HEK293T (cell line): ENCODE measurements around the gene OTUD4.

Experiments used
- CTCF ChIA-PET: fragments of 350-600 bp; formaldehyde crosslinking; extraction: SDS; loops from one replicate; lab custom pipeline; 2021; ENCODE audit warnings: antibody characterized with exemption, inconsistent platforms; lab: Yijun Ruan, JAX
- POLR2A ChIA-PET: fragments of 350-600 bp; formaldehyde crosslinking; extraction: SDS; loops from one replicate; lab custom pipeline; 2020; ENCODE audit warnings: antibody characterized with exemption, inconsistent platforms; lab: Yijun Ruan, JAX
- DNase-seq: peaks from one replicate; pipeline ENCODE4 v3.0.0; 2012; ENCODE audit warnings: mixed read lengths; ENCODE audit errors: extremely low spot score
- ARNT ChIP-seq: fragments of 450-650 bp; IDR thresholded peaks from 2 replicates; pipeline ENCODE4 v1.6.1; 2017; ENCODE audit warnings: mild to moderate bottlenecking
- BHLHE40 ChIP-seq: fragments of 450-650 bp; IDR thresholded peaks from 2 replicates; pipeline ENCODE4 v1.6.1; 2016; ENCODE audit warnings: mild to moderate bottlenecking, moderate library complexity, borderline replicate concordance
- CTBP1 ChIP-seq: fragments of 450-650 bp; IDR thresholded peaks from 2 replicates; pipeline ENCODE4 v1.6.1; 2016; ENCODE audit warnings: borderline replicate concordance
- ELF4 ChIP-seq: fragments of 450-650 bp; IDR thresholded peaks from 2 replicates; pipeline ENCODE4 v1.6.1; 2017; ENCODE audit warnings: antibody characterized with exemption
- FOXA1 ChIP-seq: fragments of 450-650 bp; IDR thresholded peaks from 2 replicates; pipeline ENCODE4 v1.6.1; 2016; ENCODE audit warnings: mild to moderate bottlenecking
- FOXK2 ChIP-seq: fragments of 450-650 bp; IDR thresholded peaks from 2 replicates; pipeline ENCODE4 v1.6.1; 2016; ENCODE audit warnings: mild to moderate bottlenecking
- FOXM1 ChIP-seq: fragments of 450-650 bp; IDR thresholded peaks from 2 replicates; pipeline ENCODE4 v1.6.1; 2017; ENCODE audit warnings: mild to moderate bottlenecking, borderline replicate concordance
- HDGF ChIP-seq: fragments of 450-650 bp; IDR thresholded peaks from 2 replicates; pipeline ENCODE4 v1.6.1; 2017; ENCODE audit warnings: antibody characterized with exemption, borderline replicate concordance
- L3MBTL2 ChIP-seq: fragments of 450-650 bp; conservative IDR thresholded peaks from 2 replicates; pipeline ENCODE4 v1.6.1; 2016; ENCODE audit warnings: mild to moderate bottlenecking
- LEF1 ChIP-seq: fragments of 450-650 bp; IDR thresholded peaks from 2 replicates; pipeline ENCODE4 v1.6.1; 2017; ENCODE audit warnings: mild to moderate bottlenecking, borderline replicate concordance
- NFRKB ChIP-seq: fragments of 450-650 bp; IDR thresholded peaks from 2 replicates; pipeline ENCODE4 v1.6.1; 2016; ENCODE audit warnings: mild to moderate bottlenecking, moderate library complexity
- SP1 ChIP-seq: fragments of 450-650 bp; IDR thresholded peaks from 2 replicates; pipeline ENCODE4 v1.6.1; 2017
- SUZ12 ChIP-seq: fragments of 450-650 bp; IDR thresholded peaks from 2 replicates; pipeline ENCODE4 v1.6.1; 2016; ENCODE audit warnings: mild to moderate bottlenecking
- TARDBP ChIP-seq: fragments of 450-650 bp; IDR thresholded peaks from 2 replicates; pipeline ENCODE4 v1.6.1; 2016
- ZNF384 ChIP-seq: fragments of 450-650 bp; IDR thresholded peaks from 2 replicates; pipeline ENCODE4 v1.6.1; 2016
- TF ChIP-seq, protein P1 (sequence below): fragments of 450-650 bp; IDR thresholded peaks from 2 replicates; pipeline ENCODE4 v1.6.1; 2016

Gene OTUD4

DNA sequence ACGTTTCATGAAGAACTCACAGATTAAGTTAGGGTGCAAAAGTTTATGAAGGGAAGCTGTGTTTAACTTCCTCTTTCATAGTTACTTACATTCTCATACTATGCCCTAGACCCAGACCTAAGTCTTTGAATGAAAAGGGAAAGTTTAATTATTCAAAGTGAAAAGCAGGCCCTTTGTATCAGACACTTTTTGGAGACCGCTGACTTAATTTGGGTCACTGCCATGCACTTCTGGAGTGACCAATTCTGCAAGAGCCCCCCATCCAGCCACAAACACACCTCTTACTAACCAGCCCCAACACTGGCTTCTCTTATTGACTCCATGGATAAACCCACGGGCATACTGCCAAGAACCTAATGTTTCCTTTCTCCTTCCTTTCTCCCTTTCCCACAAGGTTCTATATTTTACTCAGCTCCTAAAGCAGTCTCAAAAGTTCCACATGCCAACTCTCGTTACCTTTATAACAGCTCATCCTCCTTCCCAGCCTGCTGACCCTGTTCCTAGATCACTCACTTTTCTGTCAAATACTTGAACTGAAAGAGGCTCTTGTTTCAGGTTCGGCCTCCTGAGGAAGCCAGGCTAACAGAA, 47.8 kb downstream of the OTUD4 start:
- ChIA-PET POLR2A (no interaction called here), CTCF (no interaction called here)
- DNase-seq: no peak
- TF ChIP-seq NFRKB: no peak

DNA sequence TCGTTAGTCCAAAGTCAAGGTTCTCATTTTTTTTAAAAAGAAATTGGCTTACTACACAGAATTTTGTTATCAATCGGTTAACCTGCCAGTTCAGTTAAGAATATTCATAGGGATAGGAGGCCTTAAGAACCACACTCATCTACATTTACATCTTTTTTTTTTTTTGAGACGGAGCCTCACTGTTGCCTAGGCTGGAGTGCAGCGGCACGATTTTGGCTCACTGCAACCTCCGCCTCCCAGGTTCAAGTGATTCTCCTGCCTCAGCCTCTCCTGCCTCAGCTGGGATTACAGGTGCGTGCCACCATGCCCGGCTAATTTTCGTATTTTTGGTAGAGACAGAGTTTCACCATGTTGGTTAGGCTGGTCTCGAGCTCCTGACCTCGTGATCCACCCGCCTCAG, 48.5 kb downstream of the OTUD4 start:
- no peak for DNase-seq
- ChIA-PET POLR2A (no interaction called here), CTCF (no interaction called here)
- no peak for TF ChIP-seq SP1
- no peak for TF ChIP-seq TARDBP
- TF ChIP-seq SUZ12: no peak
- TF ChIP-seq, protein P1, sequence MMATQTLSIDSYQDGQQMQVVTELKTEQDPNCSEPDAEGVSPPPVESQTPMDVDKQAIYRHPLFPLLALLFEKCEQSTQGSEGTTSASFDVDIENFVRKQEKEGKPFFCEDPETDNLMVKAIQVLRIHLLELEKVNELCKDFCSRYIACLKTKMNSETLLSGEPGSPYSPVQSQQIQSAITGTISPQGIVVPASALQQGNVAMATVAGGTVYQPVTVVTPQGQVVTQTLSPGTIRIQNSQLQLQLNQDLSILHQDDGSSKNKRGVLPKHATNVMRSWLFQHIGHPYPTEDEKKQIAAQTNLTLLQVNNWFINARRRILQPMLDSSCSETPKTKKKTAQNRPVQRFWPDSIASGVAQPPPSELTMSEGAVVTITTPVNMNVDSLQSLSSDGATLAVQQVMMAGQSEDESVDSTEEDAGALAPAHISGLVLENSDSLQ: no peak

DNA sequence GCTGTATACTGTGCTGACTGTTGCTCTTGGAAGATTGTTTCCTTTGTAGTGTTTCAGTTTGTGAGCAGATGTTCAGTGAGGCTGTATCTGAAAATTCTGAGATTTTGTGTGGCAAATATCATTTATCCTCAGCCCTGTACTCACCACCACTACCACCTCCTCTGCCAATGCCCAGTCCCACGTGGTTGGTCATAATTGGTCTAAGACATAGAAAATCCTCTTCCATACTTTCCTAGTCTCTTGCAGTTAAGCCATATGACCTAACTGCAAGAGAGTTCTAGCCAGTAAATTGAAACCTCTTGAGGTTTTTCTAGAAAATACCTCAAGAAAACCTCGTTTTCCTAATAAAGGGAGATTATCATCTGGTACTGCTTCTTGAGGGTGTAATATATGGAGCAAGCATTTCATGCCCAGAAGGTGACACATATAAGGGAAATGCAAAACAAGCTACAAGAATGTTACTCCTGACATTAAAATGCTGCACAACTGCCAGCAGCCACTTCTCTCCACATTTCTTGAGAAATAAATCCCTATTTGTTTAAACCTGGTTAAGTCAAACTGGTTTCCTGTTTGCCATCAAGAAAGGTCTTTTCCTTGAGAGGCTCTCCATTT, 49.5 kb downstream of the OTUD4 start:
- CTCF ChIA-PET: no interaction called here
- POLR2A ChIA-PET: no interaction called here
- TF ChIP-seq, protein P1: no peak
- TF ChIP-seq SP1: no peak
- no peak for TF ChIP-seq NFRKB
- no peak for TF ChIP-seq L3MBTL2
- no peak for TF ChIP-seq CTBP1
- no peak for DNase-seq

DNA sequence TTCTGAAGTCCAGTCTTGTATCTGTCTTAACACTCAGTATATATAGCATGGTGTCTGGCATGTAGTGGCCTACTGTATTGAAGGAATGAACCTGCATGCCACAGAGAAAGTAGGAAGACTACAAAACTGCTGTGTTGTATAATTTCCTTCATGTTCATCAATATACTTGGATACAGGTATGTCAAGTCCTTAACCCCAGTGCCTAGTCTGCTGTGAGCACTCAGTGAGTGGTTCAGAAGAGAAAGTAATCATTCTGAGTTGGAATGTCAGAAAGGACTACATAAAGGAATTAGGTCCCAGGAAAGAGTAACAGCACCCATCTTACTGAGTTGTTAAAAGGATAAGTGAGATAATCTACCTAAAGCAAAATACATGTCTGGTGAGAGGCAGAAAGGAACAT, 50.3 kb downstream of the OTUD4 start:
- ChIA-PET CTCF (no interaction called here), POLR2A (no interaction called here)
- TF ChIP-seq HDGF: no peak
- TF ChIP-seq NFRKB: no peak
- no peak for TF ChIP-seq L3MBTL2
- no peak for TF ChIP-seq BHLHE40
- TF ChIP-seq FOXK2: no peak
- TF ChIP-seq, protein P1: no peak
- no peak for TF ChIP-seq TARDBP
- TF ChIP-seq SUZ12: no peak
- no peak for TF ChIP-seq ZNF384
- no peak for TF ChIP-seq FOXA1
- TF ChIP-seq ELF4: no peak
- no peak for TF ChIP-seq ARNT
- no peak for TF ChIP-seq CTBP1
- TF ChIP-seq SP1: no peak
- no peak for TF ChIP-seq FOXM1
- no peak for TF ChIP-seq LEF1

DNA sequence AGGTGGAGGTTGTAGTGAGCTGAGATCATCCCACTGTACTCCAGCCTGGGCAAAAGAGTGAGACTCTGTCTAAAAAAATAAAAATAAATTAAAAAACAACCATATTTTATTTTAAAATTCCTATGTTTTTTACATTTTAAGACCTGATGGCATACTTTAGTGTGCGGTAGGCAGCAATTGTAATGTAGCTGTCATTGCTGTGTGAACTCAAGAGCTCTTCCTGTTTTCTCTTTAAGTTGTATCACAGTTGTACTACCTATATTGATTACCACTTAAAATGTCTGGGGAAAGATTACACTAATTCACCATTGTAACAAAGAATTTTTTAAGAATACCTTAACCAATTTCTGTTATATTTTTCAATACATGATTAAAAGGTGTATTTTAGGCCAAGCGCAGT, 55.0 kb downstream of the OTUD4 start:
- TF ChIP-seq CTBP1 (no peak), TARDBP (no peak), SP1 (no peak), FOXM1 (no peak), ELF4 (no peak), ARNT (no peak), FOXA1 (no peak), L3MBTL2 (no peak), FOXK2 (no peak), SUZ12 (no peak), ZNF384 (no peak), HDGF (no peak), BHLHE40 (no peak), NFRKB (no peak), LEF1 (no peak)
- TF ChIP-seq, protein P1: no peak
- ChIA-PET CTCF (no interaction called here), POLR2A (no interaction called here)
- no peak for DNase-seq

More for the DNA sequence above, 50.3 kb downstream of the OTUD4 start:
- no peak for DNase-seq

DNA sequence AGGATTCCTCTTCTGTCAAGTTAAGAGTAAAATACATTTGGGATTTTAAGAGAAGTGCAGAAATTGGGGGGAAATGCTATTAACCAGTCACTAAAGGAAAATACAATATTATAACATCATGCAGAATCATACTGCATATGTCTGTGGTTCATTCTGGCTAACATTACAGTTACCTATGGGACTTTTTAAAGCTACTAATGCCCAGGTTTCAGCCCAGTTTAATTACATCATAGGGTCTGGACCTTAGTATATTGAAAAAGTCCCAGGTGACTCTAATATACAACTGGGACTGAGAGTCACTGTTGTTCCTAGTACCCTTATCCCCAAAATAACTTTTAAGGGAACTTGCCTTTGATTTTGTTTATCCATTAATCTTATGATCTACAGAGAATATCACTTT, 72.3 kb downstream of the OTUD4 start:
- ChIA-PET POLR2A (interaction anchor here (1.9 kb wide), 1 partner anchor 10 kb away, joined by 7 read pairs; the partner anchor contains the start of genes ABCE1 and ANAPC10), CTCF (no interaction called here)
- TF ChIP-seq, protein P1: no peak
- TF ChIP-seq ELF4 (no peak), HDGF (no peak), LEF1 (no peak), CTBP1 (no peak), FOXM1 (no peak), FOXA1 (no peak), TARDBP (no peak), NFRKB (no peak), SP1 (no peak), ARNT (no peak), BHLHE40 (no peak), SUZ12 (no peak), FOXK2 (no peak), ZNF384 (no peak), L3MBTL2 (no peak)
- DNase-seq: no peak
